Thyroid gland (tissue), 4 donors: ENCODE data around the gene LAMP2.

Source experiments
- CTCF ChIP-seq, 6 experiments: fragments of 200-600 bp in 3 of 6; fragments of 450-650 bp in 3 of 6; sonication (generic) in 3 of 6; IDR thresholded peaks; one replicate each; pipeline ENCODE4 v1.5.1; 2016 to 2019; ENCODE audit warnings: antibody characterized with exemption in 6 of 6, mild to moderate bottlenecking in 2 of 6, inconsistent platforms in 1 of 6, moderate library complexity in 1 of 6
- POLR2A ChIP-seq, 2 donors: fragments of 450-650 bp; IDR thresholded peaks; one replicate each; pipeline ENCODE4 v1.6.1; 2017; ENCODE audit warnings: antibody characterized with exemption in 2 of 2, mild to moderate bottlenecking in 2 of 2, moderate library complexity in 1 of 2

- no peak for TF ChIP-seq CTCF (IDR thresholded peaks at IDR 0.05)
- no peak for TF ChIP-seq POLR2A (IDR thresholded peaks at IDR 0.05)
These were observed 16.2 kb upstream of the LAMP2 start for GRCh38 chrX:120485315-120485637.
